Measurements from ENCODE around the gene PEBP1.

The PEBP1 gene

DNA sequence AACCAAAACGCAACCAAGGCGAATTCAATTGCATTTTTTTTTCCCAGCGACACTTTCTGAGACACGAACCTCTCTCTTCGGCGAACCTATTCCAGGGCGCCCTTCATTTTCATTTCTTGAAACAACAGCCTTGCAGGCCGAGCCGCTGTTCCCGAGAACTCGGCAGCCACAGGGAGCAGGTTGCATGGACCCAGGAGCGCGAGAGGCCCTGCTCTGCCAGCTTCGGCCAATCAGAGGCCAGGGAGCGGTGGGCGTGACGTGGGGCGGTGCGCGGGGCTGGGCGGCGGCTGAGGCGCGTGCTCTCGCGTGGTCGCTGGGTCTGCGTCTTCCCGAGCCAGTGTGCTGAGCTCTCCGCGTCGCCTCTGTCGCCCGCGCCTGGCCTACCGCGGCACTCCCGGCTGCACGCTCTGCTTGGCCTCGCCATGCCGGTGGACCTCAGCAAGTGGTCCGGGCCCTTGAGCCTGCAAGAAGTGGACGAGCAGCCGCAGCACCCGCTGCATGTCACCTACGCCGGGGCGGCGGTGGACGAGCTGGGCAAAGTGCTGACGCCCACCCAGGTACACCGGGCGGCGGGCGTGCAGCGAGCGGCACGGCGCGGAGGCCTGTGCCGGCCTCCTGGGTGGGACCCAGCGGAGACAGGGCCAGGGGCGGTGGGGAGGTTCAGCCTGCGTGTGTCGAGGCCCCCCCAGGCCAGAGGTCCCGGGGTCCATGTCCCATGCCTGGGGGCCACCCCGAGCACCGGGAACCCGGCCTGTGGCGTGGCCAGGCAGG lies at the start of gene PEBP1:
PEBP1 (plus strand) TSS at position 337 of the 771 bp plus-strand sequence; CDS start at position 423, 86 bp downstream.
- TF ChIP-seq TEAD4 (IDR thresholded peaks at IDR 0.05) (peak; percentile 11; the same call in 1 of the 2 replicates), TAF1 (IDR thresholded peaks at IDR 0.05; ENCODE audit: low read depth) (peak; percentile 82; the same call in 1 of the 2 replicates), YY1 (IDR thresholded peaks at IDR 0.05; ENCODE audit: low read depth) (peak; percentile 53; the same call in 1 of the 2 replicates), EP300 (IDR thresholded peaks at IDR 0.05; ENCODE audit: borderline replicate concordance) (peak; percentile 30; the same call in 1 of the 2 replicates), FOXM1 (IDR thresholded peaks at IDR 0.05; ENCODE audit: borderline replicate concordance, low read depth) (no peak)
- TF ChIP-seq, protein P1, sequence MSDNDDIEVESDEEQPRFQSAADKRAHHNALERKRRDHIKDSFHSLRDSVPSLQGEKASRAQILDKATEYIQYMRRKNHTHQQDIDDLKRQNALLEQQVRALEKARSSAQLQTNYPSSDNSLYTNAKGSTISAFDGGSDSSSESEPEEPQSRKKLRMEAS (IDR thresholded peaks at IDR 0.05) = peak; percentile 97
- TF ChIP-seq, protein P2, sequence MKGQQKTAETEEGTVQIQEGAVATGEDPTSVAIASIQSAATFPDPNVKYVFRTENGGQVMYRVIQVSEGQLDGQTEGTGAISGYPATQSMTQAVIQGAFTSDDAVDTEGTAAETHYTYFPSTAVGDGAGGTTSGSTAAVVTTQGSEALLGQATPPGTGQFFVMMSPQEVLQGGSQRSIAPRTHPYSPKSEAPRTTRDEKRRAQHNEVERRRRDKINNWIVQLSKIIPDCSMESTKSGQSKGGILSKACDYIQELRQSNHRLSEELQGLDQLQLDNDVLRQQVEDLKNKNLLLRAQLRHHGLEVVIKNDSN (IDR thresholded peaks at IDR 0.05) = no peak

DNA sequence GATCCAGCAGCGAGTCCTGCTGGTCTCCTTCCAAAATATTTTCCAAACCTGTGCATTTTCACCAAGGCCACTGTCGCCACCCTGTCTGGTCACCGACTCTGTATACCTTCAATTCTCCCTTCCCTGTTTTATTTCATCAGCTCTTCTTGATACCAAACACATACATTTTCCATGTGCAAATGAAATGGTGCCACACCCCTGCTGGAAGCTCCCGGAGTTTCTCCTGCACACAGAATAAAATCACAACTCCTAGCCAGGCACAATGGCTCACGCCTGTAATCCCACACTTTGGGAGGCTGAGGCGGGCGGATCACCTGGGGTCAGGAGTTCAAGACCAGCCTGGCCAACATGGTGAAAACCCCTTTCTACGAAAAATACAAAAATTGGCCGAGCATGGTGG lies 46.1 kb upstream of the PEBP1 start:
- TF ChIP-seq YY1 (IDR thresholded peaks at IDR 0.05; ENCODE audit: low read depth) (no peak), CEBPB (IDR thresholded peaks at IDR 0.05) (no peak), EGR1 (IDR thresholded peaks at IDR 0.05) (no peak), TAF1 (IDR thresholded peaks at IDR 0.05; ENCODE audit: low read depth) (no peak), NFIC (IDR thresholded peaks at IDR 0.05) (no peak), RAD21 (IDR thresholded peaks at IDR 0.05; ENCODE audit: low read depth) (no peak), TCF12 (IDR thresholded peaks at IDR 0.05; ENCODE audit: low read depth) (no peak), CREB1 (IDR thresholded peaks at IDR 0.05; ENCODE audit: low read depth) (no peak)
- TF ChIP-seq, protein P3, sequence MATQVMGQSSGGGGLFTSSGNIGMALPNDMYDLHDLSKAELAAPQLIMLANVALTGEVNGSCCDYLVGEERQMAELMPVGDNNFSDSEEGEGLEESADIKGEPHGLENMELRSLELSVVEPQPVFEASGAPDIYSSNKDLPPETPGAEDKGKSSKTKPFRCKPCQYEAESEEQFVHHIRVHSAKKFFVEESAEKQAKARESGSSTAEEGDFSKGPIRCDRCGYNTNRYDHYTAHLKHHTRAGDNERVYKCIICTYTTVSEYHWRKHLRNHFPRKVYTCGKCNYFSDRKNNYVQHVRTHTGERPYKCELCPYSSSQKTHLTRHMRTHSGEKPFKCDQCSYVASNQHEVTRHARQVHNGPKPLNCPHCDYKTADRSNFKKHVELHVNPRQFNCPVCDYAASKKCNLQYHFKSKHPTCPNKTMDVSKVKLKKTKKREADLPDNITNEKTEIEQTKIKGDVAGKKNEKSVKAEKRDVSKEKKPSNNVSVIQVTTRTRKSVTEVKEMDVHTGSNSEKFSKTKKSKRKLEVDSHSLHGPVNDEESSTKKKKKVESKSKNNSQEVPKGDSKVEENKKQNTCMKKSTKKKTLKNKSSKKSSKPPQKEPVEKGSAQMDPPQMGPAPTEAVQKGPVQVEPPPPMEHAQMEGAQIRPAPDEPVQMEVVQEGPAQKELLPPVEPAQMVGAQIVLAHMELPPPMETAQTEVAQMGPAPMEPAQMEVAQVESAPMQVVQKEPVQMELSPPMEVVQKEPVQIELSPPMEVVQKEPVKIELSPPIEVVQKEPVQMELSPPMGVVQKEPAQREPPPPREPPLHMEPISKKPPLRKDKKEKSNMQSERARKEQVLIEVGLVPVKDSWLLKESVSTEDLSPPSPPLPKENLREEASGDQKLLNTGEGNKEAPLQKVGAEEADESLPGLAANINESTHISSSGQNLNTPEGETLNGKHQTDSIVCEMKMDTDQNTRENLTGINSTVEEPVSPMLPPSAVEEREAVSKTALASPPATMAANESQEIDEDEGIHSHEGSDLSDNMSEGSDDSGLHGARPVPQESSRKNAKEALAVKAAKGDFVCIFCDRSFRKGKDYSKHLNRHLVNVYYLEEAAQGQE (IDR thresholded peaks at IDR 0.05; ENCODE audit: low read depth) = no peak
- TF ChIP-seq, protein P1 (IDR thresholded peaks at IDR 0.05) = no peak
- TF ChIP-seq, protein P2 (IDR thresholded peaks at IDR 0.05) = no peak

DNA sequence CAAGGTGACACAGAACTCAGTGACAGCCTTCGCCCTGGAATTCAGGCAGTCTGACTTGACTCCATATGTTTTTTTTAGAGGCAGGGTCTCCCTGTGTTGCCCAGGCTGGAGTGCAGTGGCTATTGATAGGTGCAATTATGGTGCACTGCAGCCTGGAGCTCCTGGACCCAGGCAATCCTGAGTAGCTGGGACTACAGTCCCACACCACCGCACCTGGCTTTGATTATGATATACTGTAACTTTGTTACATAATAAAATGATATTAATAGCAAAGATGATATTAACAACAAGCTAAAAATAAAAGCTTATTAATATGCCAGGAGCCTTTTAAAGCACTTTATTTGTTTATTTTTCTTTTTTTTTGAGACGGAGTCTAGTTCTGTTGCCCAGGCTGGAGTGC lies 41.9 kb upstream of the PEBP1 start:
- TF ChIP-seq NFIC (IDR thresholded peaks at IDR 0.05) (no peak), FOXM1 (IDR thresholded peaks at IDR 0.05; ENCODE audit: borderline replicate concordance, low read depth) (no peak), EP300 (IDR thresholded peaks at IDR 0.05; ENCODE audit: borderline replicate concordance) (no peak), TEAD4 (IDR thresholded peaks at IDR 0.05) (no peak), ZBTB7A (IDR thresholded peaks at IDR 0.05; ENCODE audit: low read depth) (no peak), YY1 (IDR thresholded peaks at IDR 0.05; ENCODE audit: low read depth) (no peak), TCF12 (IDR thresholded peaks at IDR 0.05; ENCODE audit: low read depth) (no peak), CEBPB (IDR thresholded peaks at IDR 0.05) (no peak), RAD21 (IDR thresholded peaks at IDR 0.05; ENCODE audit: low read depth) (no peak), TAF1 (IDR thresholded peaks at IDR 0.05; ENCODE audit: low read depth) (no peak)
- TF ChIP-seq, protein P1 (IDR thresholded peaks at IDR 0.05) = no peak
- TF ChIP-seq, protein P2 (IDR thresholded peaks at IDR 0.05) = no peak
- TF ChIP-seq, protein P3 (IDR thresholded peaks at IDR 0.05; ENCODE audit: low read depth) = no peak

DNA sequence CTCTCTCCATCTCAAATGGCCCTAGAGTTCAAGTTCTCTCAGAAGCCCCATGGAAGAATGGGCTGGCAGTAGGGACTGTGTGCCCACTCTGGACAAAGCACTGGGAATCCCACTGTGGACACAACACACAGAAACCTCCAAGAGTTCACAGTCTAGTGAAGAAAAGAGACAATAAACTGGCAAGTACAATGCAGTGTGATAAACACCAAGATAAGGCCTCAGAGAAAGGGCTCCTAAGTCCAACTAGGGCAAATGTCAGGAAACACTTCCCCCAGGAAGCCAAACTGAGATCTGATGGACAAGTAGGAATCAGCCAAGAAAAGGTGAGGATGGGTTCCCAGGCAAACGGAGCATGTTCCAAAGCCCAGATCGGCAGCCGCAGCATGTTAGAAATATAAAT lies 37.5 kb upstream of the PEBP1 start:
- TF ChIP-seq RAD21 (IDR thresholded peaks at IDR 0.05; ENCODE audit: low read depth) = no peak
- TF ChIP-seq, protein P2 (IDR thresholded peaks at IDR 0.05) = no peak

Measured in Ishikawa (cell line).